PC-3 (cell line): ENCODE measurements around the gene LIPC. TPM values are rescaled to one million over a fixed set of nuclear protein-coding genes. Genes with fewer than 3 reads are reported as not detected.
A peak's percentile ranks its signal among the peaks of the same experiment; 100 is the strongest.

Experiments
- ATAC-seq: fragments of 200-7000 bp; cut with Tn5 transposase; 2 replicates; pipeline ENCODE4 v1.9.1; 2020; ENCODE audit warnings: mild to moderate bottlenecking, moderate library complexity
- BruUV-seq: library from RNA; stranded (reverse); fragments of 400-500 nt; replicated peaks from 2 replicates; lab custom pipeline; 2021; lab: Mats Ljungman, UMichigan
- CTCF ChIA-PET: fragments of 300-600 bp; sonication (Branson Sonifier 250); formaldehyde crosslinking; loops from one replicate; lab custom pipeline; 2022; ENCODE audit warnings: antibody characterized with exemption; lab: Charles Lee
- POLR2A ChIA-PET: fragments of 300-600 bp; sonication (Branson Sonifier 250); formaldehyde crosslinking; loops from one replicate; lab custom pipeline; 2022; ENCODE audit warnings: antibody characterized with exemption; ENCODE audit not compliant: unreplicated experiment; lab: Charles Lee
- DNase-seq: peaks from one replicate; pipeline ENCODE4 v3.0.0-alpha.2; 2015
- H2AFZ ChIP-seq: fragments of 300-600 bp; sonication (generic); 2 replicates; pipeline ENCODE4 v1.6.0; 2016; ENCODE audit warnings: antibody characterized with exemption, low read length
- H3F3A ChIP-seq: fragments of 300-600 bp; sonication (generic); one replicate; pipeline ENCODE4 v1.6.0; 2017; ENCODE audit warnings: antibody characterized with exemption, low read length, control low read depth, mild to moderate bottlenecking; ENCODE audit not compliant: unreplicated experiment
- H3K27ac ChIP-seq: fragments of 300-600 bp; sonication (generic); 2 replicates; pipeline ENCODE4 v1.5.1; 2016; ENCODE audit warnings: mild to moderate bottlenecking, low read length
- H3K27me3 ChIP-seq: fragments of 300-600 bp; sonication (generic); 2 replicates; pipeline ENCODE4 v1.6.1; 2016; ENCODE audit warnings: low read length, mixed read lengths
- H3K36me3 ChIP-seq: fragments of 300-600 bp; sonication (generic); 2 replicates; pipeline ENCODE4 v1.6.1; 2016; ENCODE audit warnings: low read depth, mixed run types, low read length, mixed read lengths
- H3K4me1 ChIP-seq: fragments of 300-600 bp; sonication (generic); 2 replicates; pipeline ENCODE4 v1.5.1; 2016; ENCODE audit warnings: low read length; ENCODE audit not compliant: insufficient read depth
- H3K4me2 ChIP-seq: fragments of 300-600 bp; sonication (generic); 2 replicates; pipeline ENCODE4 v1.6.0; 2016; ENCODE audit warnings: low read length
- H3K4me3 ChIP-seq: fragments of 300-600 bp; sonication (generic); 2 replicates; pipeline ENCODE4 v1.5.1; 2016; ENCODE audit warnings: mild to moderate bottlenecking, low read length, mixed read lengths
- H3K79me2 ChIP-seq: fragments of 300-600 bp; sonication (generic); 2 replicates; pipeline ENCODE4 v1.6.1; 2017; ENCODE audit warnings: low read length, mixed read lengths
- H3K9ac ChIP-seq: fragments of 300-600 bp; sonication (generic); 2 replicates; pipeline ENCODE4 v1.6.0; 2016; ENCODE audit warnings: mild to moderate bottlenecking, low read length
- H3K9me2 ChIP-seq: fragments of 300-600 bp; sonication (generic); replicated peaks from 2 replicates; pipeline ENCODE4 v1.6.1; 2016; ENCODE audit warnings: mixed run types, low read length, mixed read lengths
- H3K9me3 ChIP-seq: fragments of 300-600 bp; sonication (generic); 2 replicates; pipeline ENCODE4 v1.6.1; 2016; ENCODE audit warnings: low read length, mixed read lengths
- H4K20me1 ChIP-seq: fragments of 300-600 bp; sonication (generic); 2 replicates; pipeline ENCODE4 v1.6.1; 2016; ENCODE audit warnings: low read length, mixed read lengths
- EZH2 ChIP-seq: fragments of 300-600 bp; sonication (generic); IDR thresholded peaks from one replicate; pipeline ENCODE4 v1.6.1; 2017; ENCODE audit warnings: antibody characterized with exemption, mild to moderate bottlenecking, low read length; ENCODE audit not compliant: unreplicated experiment
- EZH2phosphoT487 ChIP-seq: fragments of 300-600 bp; sonication (generic); IDR thresholded peaks from 2 replicates; pipeline ENCODE4 v1.6.1; 2018; ENCODE audit warnings: mild to moderate bottlenecking, antibody characterized with exemption, low read length, borderline replicate concordance
- intact Hi-C: fragments of 100-400 bp; cut with micrococcal nuclease; formaldehyde crosslinking; loops from 2 replicates; pipeline ENCODE4 v1.9.0; 2023
- total RNA-seq: library from RNA; depleted of rRNA; stranded (reverse); fragments of >200 nt; gene quantifications from 2 replicates; pipeline ENCODE4 v1.2.3, GENCODE V29; 2014
- TF ChIP-seq, protein P1 (sequence below): fragments of 300-600 bp; sonication (generic); conservative IDR thresholded peaks from 2 replicates; pipeline ENCODE4 v1.5.1; 2017; ENCODE audit warnings: antibody characterized with exemption, low read depth, mild to moderate bottlenecking, low read length

LIPC gene
- total RNA-seq, 1 experiment from 2014 or later, result not detected

DNA sequence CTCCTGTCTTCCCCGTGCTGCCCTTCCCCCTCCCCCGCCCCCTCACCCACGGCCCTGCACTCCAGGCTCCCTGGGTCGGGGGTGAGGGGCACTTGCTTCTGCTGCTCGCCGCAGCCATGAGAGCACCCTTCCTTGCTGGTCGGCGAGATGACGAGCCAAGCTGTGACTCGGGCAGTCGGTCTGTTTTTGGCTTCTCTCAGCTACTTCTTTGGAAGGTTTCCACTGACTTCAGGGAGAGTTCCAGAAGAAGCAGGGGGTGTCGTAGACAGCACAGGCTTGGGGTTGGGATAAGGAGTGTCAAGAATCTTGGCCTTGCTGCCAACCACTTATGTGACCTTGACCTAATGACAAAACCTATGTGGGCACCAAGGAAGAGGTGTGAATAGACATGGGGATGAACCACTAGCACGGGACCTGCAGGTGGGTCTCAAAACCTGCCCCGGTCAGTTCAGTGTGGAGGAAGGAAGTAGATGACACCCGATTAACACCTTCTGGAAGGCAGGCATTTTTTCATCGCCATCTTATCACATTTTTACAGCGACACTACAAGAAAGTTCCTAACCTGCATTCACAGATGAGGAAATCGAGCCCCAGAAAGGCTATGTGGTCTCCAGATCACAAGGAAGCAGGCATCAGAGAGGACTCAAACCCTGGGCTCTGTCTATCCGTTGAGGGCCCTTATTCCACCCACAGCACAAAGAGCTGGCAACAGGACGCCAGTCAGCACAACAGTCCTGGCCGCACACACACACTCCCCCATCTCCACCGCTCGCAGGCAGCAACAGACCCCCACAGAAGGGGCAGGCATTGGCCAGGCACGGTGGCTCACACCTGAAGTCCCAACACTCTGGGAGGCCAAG, 120.9 kb downstream of the LIPC start:
- H3K27me3 ChIP-seq, result no peaks in the 10 kb centered on the region
- DNase-seq, result no peak
- no peaks in the 10 kb centered on the region for H3K36me3 ChIP-seq
- H3K9me3 ChIP-seq, result no peaks in the 10 kb centered on the region
- H4K20me1 ChIP-seq, result no peaks in the 10 kb centered on the region
- peaks cover 22% of the 10 kb centered on the region for H3K4me1 ChIP-seq
- ATAC-seq, result no peak
- no peak for TF ChIP-seq EZH2
- no peak for TF ChIP-seq EZH2phosphoT487
- TF ChIP-seq, protein P1, sequence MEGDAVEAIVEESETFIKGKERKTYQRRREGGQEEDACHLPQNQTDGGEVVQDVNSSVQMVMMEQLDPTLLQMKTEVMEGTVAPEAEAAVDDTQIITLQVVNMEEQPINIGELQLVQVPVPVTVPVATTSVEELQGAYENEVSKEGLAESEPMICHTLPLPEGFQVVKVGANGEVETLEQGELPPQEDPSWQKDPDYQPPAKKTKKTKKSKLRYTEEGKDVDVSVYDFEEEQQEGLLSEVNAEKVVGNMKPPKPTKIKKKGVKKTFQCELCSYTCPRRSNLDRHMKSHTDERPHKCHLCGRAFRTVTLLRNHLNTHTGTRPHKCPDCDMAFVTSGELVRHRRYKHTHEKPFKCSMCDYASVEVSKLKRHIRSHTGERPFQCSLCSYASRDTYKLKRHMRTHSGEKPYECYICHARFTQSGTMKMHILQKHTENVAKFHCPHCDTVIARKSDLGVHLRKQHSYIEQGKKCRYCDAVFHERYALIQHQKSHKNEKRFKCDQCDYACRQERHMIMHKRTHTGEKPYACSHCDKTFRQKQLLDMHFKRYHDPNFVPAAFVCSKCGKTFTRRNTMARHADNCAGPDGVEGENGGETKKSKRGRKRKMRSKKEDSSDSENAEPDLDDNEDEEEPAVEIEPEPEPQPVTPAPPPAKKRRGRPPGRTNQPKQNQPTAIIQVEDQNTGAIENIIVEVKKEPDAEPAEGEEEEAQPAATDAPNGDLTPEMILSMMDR, result no peak
- H2AFZ ChIP-seq, result no peak overlapping the region
- H3K9ac ChIP-seq, result no peak overlapping the region
- intact Hi-C loops, result no loop called here
- no TSS peak for BruUV-seq
- CTCF ChIA-PET, result no interaction called here
- H3K79me2 ChIP-seq, result no peaks in the 10 kb centered on the region
- no peaks in the 10 kb centered on the region for H3K9me2 ChIP-seq
- no peaks in the 10 kb centered on the region for H3F3A ChIP-seq
- peak overlapping the region; percentile 66; the same call in 1 of the 2 replicates for H3K27ac ChIP-seq
- H3K4me3 ChIP-seq, result no peak overlapping the region
- POLR2A ChIA-PET, result no interaction called here
- H3K4me2 ChIP-seq, result no peak overlapping the region

DNA sequence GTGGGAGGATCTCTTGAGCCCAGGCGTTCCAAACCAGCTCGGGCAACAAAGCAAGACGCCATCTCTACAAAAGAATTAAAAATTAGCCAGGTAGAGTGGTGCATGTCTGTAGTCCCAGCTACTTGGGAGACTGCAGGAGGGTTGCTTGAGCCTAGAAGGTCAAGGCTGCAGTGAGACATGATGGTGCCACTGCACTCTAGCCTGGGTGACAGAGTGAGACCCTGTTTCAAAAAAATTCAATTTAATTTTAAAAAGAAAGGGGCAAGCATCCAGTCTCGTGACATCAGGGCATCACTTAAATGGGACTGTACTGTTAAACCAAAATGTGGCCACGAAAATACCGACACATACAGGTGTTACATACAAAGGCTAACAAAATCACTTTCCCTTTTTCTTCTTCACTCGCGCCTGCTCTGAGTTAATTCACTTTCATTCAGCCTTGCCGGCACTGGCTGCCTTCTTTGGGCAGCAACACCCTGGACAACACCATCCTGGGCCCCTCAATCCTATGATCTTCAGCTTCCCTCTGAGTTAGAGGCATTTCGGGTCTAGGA, 121.7 kb downstream of the LIPC start:
- ATAC-seq (no peak), DNase-seq (no peak)
- H2AFZ ChIP-seq, result no peak overlapping the region
- CTCF ChIA-PET, result no interaction called here
- H3K36me3 ChIP-seq, result no peaks in the 10 kb centered on the region
- H3K79me2 ChIP-seq, result no peaks in the 10 kb centered on the region
- no peak overlapping the region for H3K9ac ChIP-seq
- H3K9me3 ChIP-seq, result no peaks in the 10 kb centered on the region
- no peak overlapping the region for H3K4me3 ChIP-seq
- H4K20me1 ChIP-seq, result no peaks in the 10 kb centered on the region
- no peak overlapping the region for H3K27ac ChIP-seq
- H3K4me2 ChIP-seq, result no peak overlapping the region
- H3K9me2 ChIP-seq, result no peaks in the 10 kb centered on the region
- intact Hi-C loops, result no loop called here
- H3K27me3 ChIP-seq, result no peaks in the 10 kb centered on the region
- POLR2A ChIA-PET, result no interaction called here
- no peaks in the 10 kb centered on the region for H3F3A ChIP-seq
- H3K4me1 ChIP-seq, result peaks cover 16% of the 10 kb centered on the region
- no peak for TF ChIP-seq EZH2phosphoT487
- TF ChIP-seq, protein P1, result no peak
- no peak for TF ChIP-seq EZH2
- BruUV-seq, result no TSS peak

DNA sequence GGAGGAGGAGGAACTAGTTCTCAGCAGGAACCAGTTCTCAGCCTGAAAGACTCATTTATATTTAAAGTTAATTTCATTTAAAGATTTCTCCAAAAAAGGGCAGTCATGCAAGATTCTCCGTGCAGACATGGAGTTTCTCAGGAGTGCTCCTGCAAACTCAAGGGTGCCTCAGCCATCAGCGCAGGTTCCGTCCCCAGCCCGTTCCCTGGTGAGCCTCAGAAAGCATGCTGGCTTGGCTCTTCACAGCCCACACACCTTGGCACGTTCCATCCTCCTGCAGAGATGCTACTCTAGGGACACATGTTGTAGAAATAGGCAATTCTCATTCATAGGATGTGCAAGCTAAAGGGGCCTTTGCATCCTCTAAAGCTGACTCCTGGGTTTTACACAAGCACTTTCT, 123.0 kb downstream of the LIPC start:
- Histone ChIP-seq H3F3A (no peaks in the 10 kb centered on the region), H3K36me3 (no peaks in the 10 kb centered on the region), H3K4me3 (no peak overlapping the region), H3K9ac (no peak overlapping the region), H3K27ac (no peak overlapping the region), H3K27me3 (no peaks in the 10 kb centered on the region), H3K4me2 (no peak overlapping the region), H3K9me3 (no peaks in the 10 kb centered on the region), H2AFZ (no peak overlapping the region), H3K4me1 (peaks cover 16% of the 10 kb centered on the region), H4K20me1 (no peaks in the 10 kb centered on the region), H3K9me2 (no peaks in the 10 kb centered on the region), H3K79me2 (no peaks in the 10 kb centered on the region)
- intact Hi-C loops, result no loop called here
- no peak for DNase-seq
- POLR2A ChIA-PET, result no interaction called here
- ATAC-seq, result no peak
- BruUV-seq, result no TSS peak
- CTCF ChIA-PET, result no interaction called here
- TF ChIP-seq EZH2, result no peak
- TF ChIP-seq, protein P1, result no peak
